Esophagus (tissue), 2 donors: Measurements from ENCODE around the gene RCAN1. TPM values are rescaled to one million over a fixed set of nuclear protein-coding genes. Genes with fewer than 3 reads are reported as not detected.

Experiments
- H3K27ac ChIP-seq, 2 donors: one replicate each; pipeline ENCODE4 v1.5.1; 2013; ENCODE audit warnings: low read depth in 2 of 2, mild to moderate bottlenecking in 2 of 2, inconsistent platforms in 1 of 2, low read length in 1 of 2, moderate library complexity in 1 of 2
- H3K27me3 ChIP-seq, 2 donors: one replicate each; pipeline ENCODE4 v1.6.1; 2013; ENCODE audit warnings: low read length in 2 of 2, control low read depth in 1 of 2, mild to moderate bottlenecking in 1 of 2; ENCODE audit not compliant: insufficient read depth in 2 of 2, control insufficient read depth in 1 of 2
- H3K36me3 ChIP-seq, 2 donors: one replicate each; pipeline ENCODE4 v1.6.1; 2013; ENCODE audit warnings: low read length in 1 of 2; ENCODE audit not compliant: control insufficient read depth in 2 of 2, insufficient read depth in 2 of 2
- H3K4me1 ChIP-seq, 2 donors: one replicate each; pipeline ENCODE4 v1.6.1; 2013; ENCODE audit warnings: low read length in 1 of 2; ENCODE audit not compliant: control insufficient read depth in 2 of 2, insufficient read depth in 2 of 2
- H3K4me3 ChIP-seq, 2 donors: one replicate each; pipeline ENCODE4 v1.5.1; 2013; ENCODE audit warnings: low read length in 2 of 2, mild to moderate bottlenecking in 2 of 2, low read depth in 1 of 2, moderate library complexity in 1 of 2
- H3K9me3 ChIP-seq, 2 donors: one replicate each; pipeline ENCODE4 v1.6.1; 2013; ENCODE audit warnings: mild to moderate bottlenecking in 2 of 2, low read depth in 1 of 2, low read length in 1 of 2, moderate library complexity in 1 of 2; ENCODE audit not compliant: control insufficient read depth in 2 of 2, insufficient read depth in 1 of 2
- WGBS, 2 donors: extraction: QIAGEN DNeasy Blood & Tissue Kit; methylation state at CpG; one replicate each; pipeline ENCODE4 v1.1.7; 2013; 5-methylcytosine and 5-hydroxymethylcytosine counted together
- polyA plus RNA-seq, 2 donors: library from polyadenylated mRNA; stranded (reverse); fragments of 200-250 nt; gene quantifications; one replicate each; pipeline ENCODE4 v1.2.3, GENCODE V29; 2013
- donor health status: healthy with polysubstance abuse.
- donor health status: Bipolar disorder and iron deficiency.

The RCAN1 gene
- polyA plus RNA-seq, 2 donors: 6.4 to 9.9 TPM

GRCh38 chr21:34593954-34594531, 20.9 kb downstream of the RCAN1 start:
- H3K27ac ChIP-seq: no peak overlapping the region
- H3K36me3 ChIP-seq: no peaks in the 10 kb centered on the region
- no peaks in the 10 kb centered on the region for H3K9me3 ChIP-seq
- peaks cover 3 to 10% of the 10 kb centered on the region in 2 donors for H3K4me1 ChIP-seq
- H3K4me3 ChIP-seq: no peak overlapping the region
- H3K27me3 ChIP-seq: no peaks in the 10 kb centered on the region
- 75 to 79% methylated on average over 12 of the region's 12 CpGs for WGBS, 2 donors

- WGBS, 2 donors: 53 to 66% methylated on average over 5 of the region's 5 CpGs
- peak overlapping the region; percentile 30 to 57 for H3K27ac ChIP-seq
- no peaks in the 10 kb centered on the region for H3K27me3 ChIP-seq
- no peaks in the 10 kb centered on the region for H3K36me3 ChIP-seq
- no peak overlapping the region for H3K4me3 ChIP-seq
- H3K4me1 ChIP-seq: peaks cover 3 to 10% of the 10 kb centered on the region in 2 donors
- H3K9me3 ChIP-seq: no peaks in the 10 kb centered on the region
These were observed 21.5 kb downstream of the RCAN1 start for GRCh38 chr21:34593423-34593822.

- no peaks in the 10 kb centered on the region for H3K36me3 ChIP-seq
- peak overlapping the region; percentile 27 to 40 for H3K27ac ChIP-seq
- H3K4me3 ChIP-seq: no peak overlapping the region
- 46 to 52% methylated on average over 17 of the region's 17 CpGs for WGBS, 2 donors
- no peaks in the 10 kb centered on the region for H3K27me3 ChIP-seq
- no peaks in the 10 kb centered on the region for H3K9me3 ChIP-seq
- H3K4me1 ChIP-seq: peaks cover 3 to 10% of the 10 kb centered on the region in 2 donors
These were observed 22.6 kb downstream of the RCAN1 start for GRCh38 chr21:34592120-34592955.

GRCh38 chr21:34590520-34590919, 24.4 kb downstream of the RCAN1 start:
- H3K9me3 ChIP-seq: no peaks in the 10 kb centered on the region

GRCh38 chr21:34589511-34590282, 25.2 kb downstream of the RCAN1 start:
- Histone ChIP-seq H3K27me3 (no peaks in the 10 kb centered on the region), H3K27ac (no peak overlapping the region), H3K4me1 (peaks cover 3 to 10% of the 10 kb centered on the region in 2 donors), H3K4me3 (no peak overlapping the region), H3K9me3 (no peaks in the 10 kb centered on the region), H3K36me3 (no peaks in the 10 kb centered on the region)
- 87 to 93% methylated on average over 9 of the region's 9 CpGs for WGBS, 2 donors

More at GRCh38 chr21:34590520-34590919, 24.4 kb downstream of the RCAN1 start:
- no peak overlapping the region for H3K27ac ChIP-seq
- H3K27me3 ChIP-seq: no peaks in the 10 kb centered on the region
- H3K4me3 ChIP-seq: no peak overlapping the region
- H3K36me3 ChIP-seq: no peaks in the 10 kb centered on the region
- 86 to 100% methylated on average over 1 of the region's 1 CpG for WGBS, 2 donors
- H3K4me1 ChIP-seq: peaks cover 3 to 10% of the 10 kb centered on the region in 2 donors

- H3K27ac ChIP-seq: no peak overlapping the region
- no peaks in the 10 kb centered on the region for H3K27me3 ChIP-seq
- no peaks in the 10 kb centered on the region for H3K9me3 ChIP-seq
- 61% methylated on average over 3 of the region's 3 CpGs for WGBS, 2 donors
- no peaks in the 10 kb centered on the region for H3K36me3 ChIP-seq
- H3K4me1 ChIP-seq: peaks cover 5 to 13% of the 10 kb centered on the region in 2 donors
- H3K4me3 ChIP-seq: no peak overlapping the region
These were observed 30.9 kb downstream of the RCAN1 start for GRCh38 chr21:34583926-34584563.

- Histone ChIP-seq H3K27ac (peak overlapping the region; percentile 16 to 24), H3K9me3 (no peaks in the 10 kb centered on the region), H3K4me3 (no peak overlapping the region), H3K27me3 (no peaks in the 10 kb centered on the region), H3K36me3 (no peaks in the 10 kb centered on the region), H3K4me1 (peaks cover 5 to 13% of the 10 kb centered on the region in 2 donors)
- WGBS, 2 donors: 56 to 74% methylated on average over 10 of the region's 10 CpGs
These were observed 32.3 kb downstream of the RCAN1 start for GRCh38 chr21:34582506-34583150.

GRCh38 chr21:34580181-34580700, 34.7 kb downstream of the RCAN1 start:
- no peak overlapping the region for H3K4me3 ChIP-seq
- peak overlapping the region; percentile 67 to 89 for H3K27ac ChIP-seq
- H3K27me3 ChIP-seq: no peaks in the 10 kb centered on the region
- peaks cover 9 to 20% of the 10 kb centered on the region in 2 donors for H3K4me1 ChIP-seq
- H3K36me3 ChIP-seq: no peaks in the 10 kb centered on the region
- 46 to 54% methylated on average over 9 of the region's 9 CpGs for WGBS, 2 donors
- H3K9me3 ChIP-seq: no peaks in the 10 kb centered on the region
